HepG2 (cell line): ENCODE data around the gene MTFP1. TPM values are rescaled to one million over a fixed set of nuclear protein-coding genes. Genes with fewer than 3 reads are reported as not detected.

Experiments used
- CHD2 ChIP-seq: IDR thresholded peaks from 2 replicates; pipeline ENCODE4 v1.6.1; 2011; ENCODE audit warnings: low read depth, low read length, improper control_type of control experiment
- GATA4 ChIP-seq: sonication (generic); IDR thresholded peaks from 2 replicates; pipeline ENCODE4 v1.6.1; 2016; ENCODE audit warnings: antibody characterized with exemption, low read depth, borderline replicate concordance
- JARID2 ChIP-seq: sonication (generic); formaldehyde crosslinking; IDR thresholded peaks from 2 replicates; pipeline ENCODE4 v1.8.1; 2023; ENCODE audit warnings: missing genetic modification reagents, inconsistent platforms; ENCODE audit not compliant: insufficient replicate concordance
- KLF9 ChIP-seq: IDR thresholded peaks from 2 replicates; pipeline ENCODE4 v1.6.1; 2016; ENCODE audit warnings: low read depth
- KMT2B ChIP-seq: IDR thresholded peaks from 2 replicates; pipeline ENCODE4 v1.6.1; 2016; ENCODE audit warnings: missing genetic modification reagents, missing compliant biosample characterization
- NFRKB ChIP-seq: fragments of 450-650 bp; IDR thresholded peaks from 2 replicates; pipeline ENCODE4 v1.6.1; 2017
- SMARCC2 ChIP-seq: fragments of 450-650 bp; IDR thresholded peaks from 2 replicates; pipeline ENCODE4 v1.6.1; 2017; ENCODE audit warnings: antibody characterized with exemption, mild to moderate bottlenecking
- SOX6 ChIP-seq, 2 experiments: fragments of 450-650 bp in 1 of 2; sonication (generic) in 1 of 2; formaldehyde crosslinking in 1 of 2; IDR thresholded peaks; 2 replicates each; pipeline versions ENCODE4 v1.4.0 to v1.6.1; 2017 to 2020; ENCODE audit warnings: antibody characterized with exemption in 1 of 2, mild to moderate bottlenecking in 1 of 2, missing genetic modification reagents in 1 of 2
- TBL1XR1 ChIP-seq: fragments of 150-350 bp; IDR thresholded peaks from 2 replicates; pipeline ENCODE4 v1.6.1; 2014; ENCODE audit warnings: borderline replicate concordance, low read length; ENCODE audit not compliant: partially characterized antibody
- ZFX ChIP-seq: sonication (generic); formaldehyde crosslinking; IDR thresholded peaks from 2 replicates; pipeline ENCODE4 v1.4.0; 2020; ENCODE audit warnings: mild to moderate bottlenecking, low read depth, missing genetic modification reagents, moderate library complexity
- ZNF10 ChIP-seq: sonication (generic); formaldehyde crosslinking; IDR thresholded peaks from 2 replicates; pipeline ENCODE4 v1.4.0; 2020; ENCODE audit warnings: mild to moderate bottlenecking, low read depth, missing genetic modification reagents, borderline replicate concordance
- ZNF256 ChIP-seq: sonication (generic); formaldehyde crosslinking; conservative IDR thresholded peaks from 2 replicates; pipeline ENCODE4 v1.4.0; 2020; ENCODE audit warnings: missing genetic modification reagents
- ZNF891 ChIP-seq: sonication (generic); formaldehyde crosslinking; IDR thresholded peaks from 2 replicates; pipeline ENCODE4 v1.5.0; 2020; ENCODE audit warnings: mild to moderate bottlenecking, missing genetic modification reagents
- ZSCAN12 ChIP-seq: sonication (generic); formaldehyde crosslinking; IDR thresholded peaks from 2 replicates; pipeline ENCODE4 v1.9.0; 2021; ENCODE audit warnings: mild to moderate bottlenecking, missing genetic modification reagents
- polyA plus RNA-seq, 8 experiments: library from polyadenylated mRNA; depleted of rRNA in 3 of 8; stranded (reverse) in 7 of 8; unstranded in 1 of 8; fragments of >200 nt; fragmentation: Illumina TruSeq in 4 of 8; extraction: Trizol in 4 of 8; gene quantifications; 2 replicates each; pipeline versions ENCODE4 v1.2.1 to v1.2.3, GENCODE V29; 2011 to 2016; ENCODE audit warnings: low read depth in 4 of 8, missing spikeins in 1 of 8, mixed read lengths in 1 of 8; ENCODE audit not compliant: insufficient read depth in 1 of 8
- total RNA-seq, 5 experiments: library from RNA; depleted of rRNA; stranded (reverse); fragments of >200 nt; fragmentation: Illumina TruSeq; extraction: Trizol; gene quantifications; 2 replicates each; pipeline ENCODE4 v1.2.3, GENCODE V29; 2016; ENCODE audit warnings: low read depth in 1 of 5
- TF ChIP-seq, protein P1 (sequence below): sonication (generic); formaldehyde crosslinking; IDR thresholded peaks from 2 replicates; pipeline ENCODE4 v1.8.0; 2023; ENCODE audit warnings: mild to moderate bottlenecking, missing genetic modification reagents
- TF ChIP-seq, protein P2 (sequence below): sonication (generic); formaldehyde crosslinking; IDR thresholded peaks from 2 replicates; pipeline ENCODE4 v1.5.1; 2020; ENCODE audit warnings: missing genetic modification reagents, mild to moderate bottlenecking, borderline replicate concordance
- TF ChIP-seq, protein P3 (sequence below): sonication (generic); formaldehyde crosslinking; IDR thresholded peaks from 2 replicates; pipeline ENCODE4 v1.4.0; 2020; ENCODE audit warnings: missing genetic modification reagents; ENCODE audit errors: not compliant biosample characterization
- TF ChIP-seq, protein P4 (sequence below): sonication (generic); formaldehyde crosslinking; IDR thresholded peaks from 2 replicates; pipeline ENCODE4 v1.4.0; 2020; ENCODE audit warnings: missing genetic modification reagents

The MTFP1 gene
- total and polyA plus RNA-seq, 2 of the 13 experiments (the other 11 are each of a cell fraction or from before 2014, with no cell fraction given) = 29.5 to 45.6 TPM

DNA sequence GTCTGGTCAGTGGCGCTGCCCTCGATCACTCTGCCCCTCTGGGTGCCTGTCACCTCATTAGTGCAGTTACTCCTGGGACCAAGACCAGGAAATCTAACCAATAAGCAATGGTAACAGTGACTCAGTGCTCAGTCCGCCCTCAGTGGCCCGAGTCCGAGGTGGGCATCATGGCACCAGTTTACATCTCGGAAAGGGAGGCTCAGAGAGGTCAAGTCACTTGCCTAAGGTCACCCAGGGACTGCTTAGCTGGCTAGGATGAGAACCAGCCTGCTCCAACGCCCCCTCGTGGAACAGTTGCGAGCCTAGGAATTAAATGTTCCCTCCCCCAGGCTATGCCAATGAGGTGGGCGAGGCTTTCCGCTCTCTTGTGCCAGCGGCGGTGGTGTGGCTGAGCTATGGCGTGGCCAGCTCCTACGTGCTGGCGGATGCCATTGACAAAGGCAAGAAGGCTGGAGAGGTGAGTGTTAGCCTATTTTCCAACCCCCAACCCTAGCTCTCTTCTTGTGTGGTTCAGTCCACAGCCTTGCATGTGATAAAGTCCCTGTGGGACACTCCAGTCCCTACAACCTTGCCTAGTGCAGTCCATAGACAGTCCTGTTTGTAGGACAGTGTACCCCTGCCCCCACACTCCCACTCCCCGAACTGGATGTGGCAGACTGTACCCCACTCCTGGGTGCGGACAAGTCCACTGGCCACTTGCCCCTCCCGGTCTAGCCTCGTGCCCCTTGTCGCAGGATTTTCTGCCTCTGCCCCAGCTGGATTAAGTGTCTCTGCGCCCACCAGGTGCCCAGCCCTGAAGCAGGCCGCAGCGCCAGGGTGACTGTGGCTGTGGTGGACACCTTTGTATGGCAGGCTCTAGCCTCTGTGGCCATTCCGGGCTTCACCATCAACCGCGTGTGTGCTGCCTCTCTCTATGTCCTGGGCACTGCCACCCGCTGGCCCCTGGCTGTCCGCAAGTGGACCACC, 1.1 kb downstream of the MTFP1 start (continued):
- TF ChIP-seq SMARCC2 = no peak
- TF ChIP-seq GATA4 = no peak
- TF ChIP-seq SOX6 (IDR thresholded peaks at IDR 0.05) = no peak
- TF ChIP-seq SOX6 (CRISPR knock-in tag; IDR thresholded peaks at IDR 0.05) = peak; percentile 12; the same call in 1 of the 2 replicates
- TF ChIP-seq ZNF10 = no peak
- TF ChIP-seq KLF9 (CRISPR knock-in tag) = no peak
- TF ChIP-seq, protein P1, sequence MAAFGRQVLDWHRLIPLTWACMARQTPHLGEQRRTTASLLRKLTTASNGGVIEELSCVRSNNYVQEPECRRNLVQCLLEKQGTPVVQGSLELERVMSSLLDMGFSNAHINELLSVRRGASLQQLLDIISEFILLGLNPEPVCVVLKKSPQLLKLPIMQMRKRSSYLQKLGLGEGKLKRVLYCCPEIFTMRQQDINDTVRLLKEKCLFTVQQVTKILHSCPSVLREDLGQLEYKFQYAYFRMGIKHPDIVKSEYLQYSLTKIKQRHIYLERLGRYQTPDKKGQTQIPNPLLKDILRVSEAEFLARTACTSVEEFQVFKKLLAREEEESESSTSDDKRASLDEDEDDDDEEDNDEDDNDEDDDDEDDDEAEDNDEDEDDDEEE = no peak
- no peak for TF ChIP-seq KMT2B
- no peak for TF ChIP-seq ZFX (CRISPR knock-in tag)
- TF ChIP-seq ZSCAN12 (CRISPR knock-in tag) = no peak
- no peak for TF ChIP-seq JARID2 (CRISPR knock-in tag)
- TF ChIP-seq ZNF891 (CRISPR knock-in tag) = no peak
- TF ChIP-seq, protein P2, sequence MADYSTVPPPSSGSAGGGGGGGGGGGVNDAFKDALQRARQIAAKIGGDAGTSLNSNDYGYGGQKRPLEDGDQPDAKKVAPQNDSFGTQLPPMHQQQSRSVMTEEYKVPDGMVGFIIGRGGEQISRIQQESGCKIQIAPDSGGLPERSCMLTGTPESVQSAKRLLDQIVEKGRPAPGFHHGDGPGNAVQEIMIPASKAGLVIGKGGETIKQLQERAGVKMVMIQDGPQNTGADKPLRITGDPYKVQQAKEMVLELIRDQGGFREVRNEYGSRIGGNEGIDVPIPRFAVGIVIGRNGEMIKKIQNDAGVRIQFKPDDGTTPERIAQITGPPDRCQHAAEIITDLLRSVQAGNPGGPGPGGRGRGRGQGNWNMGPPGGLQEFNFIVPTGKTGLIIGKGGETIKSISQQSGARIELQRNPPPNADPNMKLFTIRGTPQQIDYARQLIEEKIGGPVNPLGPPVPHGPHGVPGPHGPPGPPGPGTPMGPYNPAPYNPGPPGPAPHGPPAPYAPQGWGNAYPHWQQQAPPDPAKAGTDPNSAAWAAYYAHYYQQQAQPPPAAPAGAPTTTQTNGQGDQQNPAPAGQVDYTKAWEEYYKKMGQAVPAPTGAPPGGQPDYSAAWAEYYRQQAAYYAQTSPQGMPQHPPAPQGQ (CRISPR knock-in tag) = no peak
- no peak for TF ChIP-seq ZNF256 (CRISPR knock-in tag)
- TF ChIP-seq, protein P3, sequence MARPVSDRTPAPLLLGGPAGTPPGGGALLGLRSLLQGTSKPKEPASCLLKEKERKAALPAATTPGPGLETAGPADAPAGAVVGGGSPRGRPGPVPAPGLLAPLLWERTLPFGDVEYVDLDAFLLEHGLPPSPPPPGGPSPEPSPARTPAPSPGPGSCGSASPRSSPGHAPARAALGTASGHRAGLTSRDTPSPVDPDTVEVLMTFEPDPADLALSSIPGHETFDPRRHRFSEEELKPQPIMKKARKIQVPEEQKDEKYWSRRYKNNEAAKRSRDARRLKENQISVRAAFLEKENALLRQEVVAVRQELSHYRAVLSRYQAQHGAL (CRISPR knock-in tag) = no peak
- no peak for TF ChIP-seq CHD2
- TF ChIP-seq TBL1XR1 = no peak
- no peak for TF ChIP-seq NFRKB
- TF ChIP-seq, protein P4, sequence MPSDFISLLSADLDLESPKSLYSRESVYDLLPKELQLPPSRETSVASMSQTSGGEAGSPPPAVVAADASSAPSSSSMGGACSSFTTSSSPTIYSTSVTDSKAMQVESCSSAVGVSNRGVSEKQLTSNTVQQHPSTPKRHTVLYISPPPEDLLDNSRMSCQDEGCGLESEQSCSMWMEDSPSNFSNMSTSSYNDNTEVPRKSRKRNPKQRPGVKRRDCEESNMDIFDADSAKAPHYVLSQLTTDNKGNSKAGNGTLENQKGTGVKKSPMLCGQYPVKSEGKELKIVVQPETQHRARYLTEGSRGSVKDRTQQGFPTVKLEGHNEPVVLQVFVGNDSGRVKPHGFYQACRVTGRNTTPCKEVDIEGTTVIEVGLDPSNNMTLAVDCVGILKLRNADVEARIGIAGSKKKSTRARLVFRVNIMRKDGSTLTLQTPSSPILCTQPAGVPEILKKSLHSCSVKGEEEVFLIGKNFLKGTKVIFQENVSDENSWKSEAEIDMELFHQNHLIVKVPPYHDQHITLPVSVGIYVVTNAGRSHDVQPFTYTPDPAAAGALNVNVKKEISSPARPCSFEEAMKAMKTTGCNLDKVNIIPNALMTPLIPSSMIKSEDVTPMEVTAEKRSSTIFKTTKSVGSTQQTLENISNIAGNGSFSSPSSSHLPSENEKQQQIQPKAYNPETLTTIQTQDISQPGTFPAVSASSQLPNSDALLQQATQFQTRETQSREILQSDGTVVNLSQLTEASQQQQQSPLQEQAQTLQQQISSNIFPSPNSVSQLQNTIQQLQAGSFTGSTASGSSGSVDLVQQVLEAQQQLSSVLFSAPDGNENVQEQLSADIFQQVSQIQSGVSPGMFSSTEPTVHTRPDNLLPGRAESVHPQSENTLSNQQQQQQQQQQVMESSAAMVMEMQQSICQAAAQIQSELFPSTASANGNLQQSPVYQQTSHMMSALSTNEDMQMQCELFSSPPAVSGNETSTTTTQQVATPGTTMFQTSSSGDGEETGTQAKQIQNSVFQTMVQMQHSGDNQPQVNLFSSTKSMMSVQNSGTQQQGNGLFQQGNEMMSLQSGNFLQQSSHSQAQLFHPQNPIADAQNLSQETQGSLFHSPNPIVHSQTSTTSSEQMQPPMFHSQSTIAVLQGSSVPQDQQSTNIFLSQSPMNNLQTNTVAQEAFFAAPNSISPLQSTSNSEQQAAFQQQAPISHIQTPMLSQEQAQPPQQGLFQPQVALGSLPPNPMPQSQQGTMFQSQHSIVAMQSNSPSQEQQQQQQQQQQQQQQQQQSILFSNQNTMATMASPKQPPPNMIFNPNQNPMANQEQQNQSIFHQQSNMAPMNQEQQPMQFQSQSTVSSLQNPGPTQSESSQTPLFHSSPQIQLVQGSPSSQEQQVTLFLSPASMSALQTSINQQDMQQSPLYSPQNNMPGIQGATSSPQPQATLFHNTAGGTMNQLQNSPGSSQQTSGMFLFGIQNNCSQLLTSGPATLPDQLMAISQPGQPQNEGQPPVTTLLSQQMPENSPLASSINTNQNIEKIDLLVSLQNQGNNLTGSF (CRISPR knock-in tag) = no peak
